A549 (cell line): ENCODE results near the gene CFAP69.
A peak's percentile ranks its signal among the peaks of the same experiment; 100 is the strongest.

Experiments used
- FOSB ChIP-seq: fragments of 250-450 bp; sonication (Bioruptor Pico); IDR thresholded peaks from 2 replicates; pipeline ENCODE4 v1.5.0; 2020; ENCODE audit warnings: mild to moderate bottlenecking, moderate library complexity
- MAX ChIP-seq: IDR thresholded peaks from 2 replicates; pipeline ENCODE4 v1.6.1; 2012
- RCOR1 ChIP-seq: fragments of 150-350 bp; IDR thresholded peaks from 2 replicates; pipeline ENCODE4 v1.6.1; 2014; ENCODE audit warnings: antibody characterized with exemption, low read length, low read depth
- TF ChIP-seq, protein P1 (sequence below): fragments of >200 bp; sonication (Bioruptor Twin); formaldehyde crosslinking; IDR thresholded peaks from 3 replicates; pipeline ENCODE4 v1.5.1; 2016
- TF ChIP-seq, protein P2 (sequence below): IDR thresholded peaks from 2 replicates; pipeline ENCODE4 v1.6.1; 2012

- no peak for TF ChIP-seq FOSB (CRISPR knock-in tag)
- TF ChIP-seq MAX: no peak
- TF ChIP-seq, protein P1, sequence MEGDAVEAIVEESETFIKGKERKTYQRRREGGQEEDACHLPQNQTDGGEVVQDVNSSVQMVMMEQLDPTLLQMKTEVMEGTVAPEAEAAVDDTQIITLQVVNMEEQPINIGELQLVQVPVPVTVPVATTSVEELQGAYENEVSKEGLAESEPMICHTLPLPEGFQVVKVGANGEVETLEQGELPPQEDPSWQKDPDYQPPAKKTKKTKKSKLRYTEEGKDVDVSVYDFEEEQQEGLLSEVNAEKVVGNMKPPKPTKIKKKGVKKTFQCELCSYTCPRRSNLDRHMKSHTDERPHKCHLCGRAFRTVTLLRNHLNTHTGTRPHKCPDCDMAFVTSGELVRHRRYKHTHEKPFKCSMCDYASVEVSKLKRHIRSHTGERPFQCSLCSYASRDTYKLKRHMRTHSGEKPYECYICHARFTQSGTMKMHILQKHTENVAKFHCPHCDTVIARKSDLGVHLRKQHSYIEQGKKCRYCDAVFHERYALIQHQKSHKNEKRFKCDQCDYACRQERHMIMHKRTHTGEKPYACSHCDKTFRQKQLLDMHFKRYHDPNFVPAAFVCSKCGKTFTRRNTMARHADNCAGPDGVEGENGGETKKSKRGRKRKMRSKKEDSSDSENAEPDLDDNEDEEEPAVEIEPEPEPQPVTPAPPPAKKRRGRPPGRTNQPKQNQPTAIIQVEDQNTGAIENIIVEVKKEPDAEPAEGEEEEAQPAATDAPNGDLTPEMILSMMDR: peak; percentile 25; the same call in 2 of the 3 replicates
- TF ChIP-seq, protein P2, sequence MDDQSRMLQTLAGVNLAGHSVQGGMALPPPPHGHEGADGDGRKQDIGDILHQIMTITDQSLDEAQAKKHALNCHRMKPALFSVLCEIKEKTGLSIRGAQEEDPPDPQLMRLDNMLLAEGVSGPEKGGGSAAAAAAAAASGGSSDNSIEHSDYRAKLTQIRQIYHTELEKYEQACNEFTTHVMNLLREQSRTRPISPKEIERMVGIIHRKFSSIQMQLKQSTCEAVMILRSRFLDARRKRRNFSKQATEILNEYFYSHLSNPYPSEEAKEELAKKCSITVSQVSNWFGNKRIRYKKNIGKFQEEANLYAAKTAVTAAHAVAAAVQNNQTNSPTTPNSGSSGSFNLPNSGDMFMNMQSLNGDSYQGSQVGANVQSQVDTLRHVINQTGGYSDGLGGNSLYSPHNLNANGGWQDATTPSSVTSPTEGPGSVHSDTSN: no peak
- TF ChIP-seq RCOR1: no peak
These were observed 67.8 kb downstream of the CFAP69 start for GRCh38 chr7:90312745-90313144.
